Hematopoietic multipotent progenitor cell treated with erythropoietin and hydrocortisone succinate and interleukin-3 and kit ligand, for 17 days (in vitro differentiated cells): Measurements from ENCODE around the gene SLC25A43.

ENCODE experiments used
- DNase-seq: peaks from one replicate; pipeline ENCODE4 v3.0.0-alpha.2; 2015; ENCODE audit warnings: low spot score

Gene SLC25A43

GRCh38 chrX:119497185-119497584, 98.0 kb downstream of the SLC25A43 start:
- DNase-seq = no peak

DNA sequence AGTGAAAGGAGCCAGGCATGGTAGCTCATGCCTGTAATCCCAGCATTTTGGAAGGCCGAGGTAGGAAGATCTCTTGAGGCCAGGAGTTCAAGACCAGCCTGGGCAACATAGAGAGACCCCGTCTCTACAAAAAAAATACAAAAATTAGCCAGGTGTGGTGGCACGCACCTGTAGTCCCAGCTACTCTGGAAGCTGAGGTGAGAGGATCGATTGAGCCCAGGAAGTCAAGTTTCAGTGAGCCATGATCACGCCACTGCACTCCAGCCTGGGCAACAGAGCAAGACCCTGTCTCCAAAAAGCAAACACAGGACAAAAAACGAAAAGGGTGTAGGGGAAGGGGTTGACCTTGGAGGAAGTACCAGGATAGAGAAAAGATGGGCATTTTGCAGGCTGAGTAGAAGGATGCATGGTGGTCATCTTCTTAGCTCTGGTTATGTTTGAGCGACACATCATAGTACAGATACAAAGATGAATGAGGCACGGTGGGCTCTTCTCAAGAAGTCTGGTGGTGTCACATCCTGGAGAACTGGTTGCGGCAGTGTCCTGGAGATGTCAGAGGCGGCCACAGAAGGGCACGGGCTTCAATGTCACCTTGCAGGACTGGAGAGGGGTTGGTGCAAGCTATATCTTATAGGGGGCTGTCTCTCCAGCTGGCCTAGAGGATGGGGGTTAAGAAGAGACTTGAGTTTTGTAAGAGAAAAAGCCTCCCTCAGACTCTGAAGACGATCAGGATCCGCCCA, 101.1 kb downstream of the SLC25A43 start:
- no peak for DNase-seq

- DNase-seq = no peak
Measured at GRCh38 chrX:119501511-119502148, 102.5 kb downstream of the SLC25A43 start.

GRCh38 chrX:119502727-119503483, 103.8 kb downstream of the SLC25A43 start:
- DNase-seq = no peak

- no peak for DNase-seq
Measured at GRCh38 chrX:119503484-119503861, 104.3 kb downstream of the SLC25A43 start.
